Limb (tissue), 2 donors: ENCODE results near the gene TMOD2.

Experiments
- DNase-seq, 2 donors: peaks; one replicate each; pipeline ENCODE4 v3.0.0-alpha.2; 2016; ENCODE audit errors: extremely low spot score in 2 of 2

The TMOD2 gene

GRCh38 chr15:51750792-51751696 lies at the start of gene TMOD2:
Gene TMOD2 (plus strand): TSS chr15:51751597. CDS start chr15:51766442, 14,845 bp downstream.
- DNase-seq = peak; percentile 18 to 76

- no peak for DNase-seq
Observed at GRCh38 chr15:51702710-51703109, 48.7 kb upstream of the TMOD2 start.

DNA sequence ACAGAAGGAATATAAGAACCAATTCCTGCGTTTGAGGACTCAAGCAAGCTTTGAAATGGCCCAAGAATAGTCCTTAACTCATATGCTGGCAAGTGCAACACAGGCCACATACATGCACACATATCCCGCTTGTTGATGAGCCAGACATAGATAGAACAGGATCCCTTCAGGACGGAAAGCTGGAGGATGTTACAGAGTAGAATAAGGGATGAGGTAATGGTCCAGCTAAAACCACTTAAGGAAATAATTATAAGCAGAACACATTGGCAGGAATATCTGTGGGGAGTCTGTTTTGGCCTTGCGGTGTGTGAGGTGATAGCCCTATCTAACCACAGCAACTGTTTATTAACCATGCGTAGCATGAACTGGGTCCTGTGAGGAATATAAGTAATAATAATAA lies 45.1 kb upstream of the TMOD2 start:
- peak in 1 of 2 donors; percentile 13 for DNase-seq

GRCh38 chr15:51706926-51707608 lies 44.3 kb upstream of the TMOD2 start:
- DNase-seq = no peak

GRCh38 chr15:51708013-51708412 lies 43.4 kb upstream of the TMOD2 start:
- peak in 1 of 2 donors; percentile 69 for DNase-seq

- no peak for DNase-seq
Observed at GRCh38 chr15:51709031-51709430, 42.4 kb upstream of the TMOD2 start.

- DNase-seq = no peak
Observed at GRCh38 chr15:51714162-51714561, 37.2 kb upstream of the TMOD2 start.

- no peak for DNase-seq
Observed at GRCh38 chr15:51714911-51715310, 36.5 kb upstream of the TMOD2 start.

- DNase-seq = no peak
Observed at GRCh38 chr15:51718219-51718618, 33.2 kb upstream of the TMOD2 start.

- no peak for DNase-seq
Observed at GRCh38 chr15:51718746-51719145, 32.7 kb upstream of the TMOD2 start.

GRCh38 chr15:51720201-51720995 lies 31.0 kb upstream of the TMOD2 start:
- no peak for DNase-seq

GRCh38 chr15:51721199-51721960 lies 30.0 kb upstream of the TMOD2 start:
- no peak for DNase-seq

DNA sequence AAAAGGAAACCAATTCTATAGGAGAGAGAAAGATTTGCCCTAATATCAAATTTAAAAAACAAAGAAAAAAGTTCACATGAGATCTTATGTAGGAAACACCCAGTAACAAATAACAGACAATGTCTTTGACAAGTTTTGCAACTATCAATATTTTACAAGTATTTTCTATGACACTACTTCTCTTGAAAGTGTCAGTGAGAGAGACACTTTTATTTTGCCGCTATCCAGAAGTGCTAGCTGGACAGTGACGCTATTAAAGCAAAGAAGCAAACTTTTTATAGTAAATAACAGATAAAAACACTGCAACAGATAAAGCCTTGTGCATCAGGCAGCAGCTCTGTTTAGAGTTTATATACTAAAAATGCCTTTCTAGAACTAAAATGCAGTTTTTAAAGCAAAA lies 27.2 kb upstream of the TMOD2 start:
- DNase-seq = no peak

DNA sequence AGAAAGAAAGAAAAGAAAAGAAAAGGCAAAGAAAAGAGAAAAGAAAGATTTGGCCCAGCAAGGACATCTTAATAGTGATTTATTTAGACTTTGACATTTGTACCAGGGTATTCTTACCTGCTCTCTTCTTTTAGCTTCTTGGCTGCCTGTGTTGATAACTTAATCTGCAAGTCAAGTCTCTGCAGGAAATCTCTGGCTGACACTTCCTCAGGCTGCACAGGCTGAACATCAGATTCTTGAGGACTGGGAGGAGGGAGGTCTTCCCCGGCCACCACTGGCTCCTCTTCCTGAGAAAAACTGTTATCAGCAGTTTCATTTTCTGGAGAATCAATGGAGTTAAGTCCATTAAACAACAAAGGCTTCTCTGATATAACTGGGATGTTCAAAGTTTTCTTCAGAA lies 26.7 kb upstream of the TMOD2 start:
- no peak for DNase-seq

GRCh38 chr15:51726302-51727073 lies 24.9 kb upstream of the TMOD2 start:
- no peak for DNase-seq

DNA sequence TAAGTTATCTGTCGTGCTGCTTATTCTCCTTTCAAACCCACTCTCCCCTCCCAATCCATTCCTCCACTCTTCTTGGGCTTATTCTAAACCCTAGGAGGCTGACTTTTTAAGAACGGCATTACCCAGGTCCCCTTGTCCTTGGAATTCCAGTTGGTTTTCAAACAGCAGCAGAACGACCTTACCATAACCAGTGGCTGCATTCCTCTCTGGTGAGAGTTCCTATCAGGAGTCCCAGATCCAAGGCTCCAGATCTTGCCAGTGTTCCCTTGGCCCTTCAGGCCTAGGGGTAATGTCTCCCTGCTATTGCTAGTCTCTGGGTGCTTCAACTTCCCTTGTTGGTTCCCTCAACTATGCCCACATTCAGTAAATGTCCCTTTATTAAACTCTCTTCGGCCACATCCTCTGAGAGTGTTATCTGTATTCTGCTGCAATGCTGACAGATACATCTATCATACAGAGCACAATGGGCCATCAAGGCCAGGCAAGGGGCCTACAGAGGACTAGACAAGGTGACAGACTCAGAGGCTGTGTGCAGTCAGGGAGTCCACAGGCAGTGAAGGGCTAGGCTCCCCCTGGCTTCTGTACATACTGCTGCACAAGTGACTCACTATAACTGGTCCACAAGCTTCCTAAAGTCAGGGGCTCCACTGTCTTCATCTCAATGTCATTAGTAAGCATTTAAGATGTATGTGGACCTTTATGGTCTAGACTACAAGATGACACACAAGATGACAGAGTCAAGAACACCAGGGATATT lies 24.1 kb upstream of the TMOD2 start:
- no peak for DNase-seq

GRCh38 chr15:51731549-51732267 lies 19.7 kb upstream of the TMOD2 start:
- DNase-seq = no peak

DNA sequence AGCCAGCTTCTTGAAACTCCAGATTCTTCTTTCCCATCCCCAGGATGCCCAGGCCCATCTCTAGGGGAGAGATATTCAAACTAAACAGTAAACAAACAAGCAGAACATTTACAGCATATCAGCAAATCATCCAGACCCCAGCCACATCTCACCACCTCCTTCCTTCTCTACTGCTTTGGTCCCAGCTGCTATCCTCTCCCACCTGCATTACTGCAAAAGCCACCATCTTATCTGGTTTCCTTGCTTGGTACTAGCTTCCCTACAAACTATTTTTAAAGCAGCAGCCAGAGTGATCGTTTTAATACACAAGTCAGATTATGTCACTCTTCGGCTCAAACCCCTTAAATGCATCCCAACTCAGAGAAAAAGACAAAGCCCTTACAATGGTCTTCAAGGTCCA lies 18.8 kb upstream of the TMOD2 start:
- no peak for DNase-seq
